GM23338 (cell line): Measurements from ENCODE around the gene ABCG8. TPM values are rescaled to one million over a fixed set of nuclear protein-coding genes. Genes with fewer than 3 reads are reported as not detected.

ENCODE experiments used
- ATAC-seq: fragments of 200-7000 bp; cut with Tn5 transposase; 3 replicates; pipeline ENCODE4 v1.9.1; 2020
- DNase-seq: peaks from one replicate; pipeline ENCODE4 v3.0.0-alpha.2; 2015; ENCODE audit warnings: low spot score
- H2AFZ ChIP-seq: fragments of 200-600 bp; sonication (generic); 2 replicates; pipeline ENCODE4 v1.8.0; 2016; ENCODE audit warnings: antibody characterized with exemption, mild to moderate bottlenecking, moderate library complexity
- H3F3A ChIP-seq: fragments of 200-600 bp; sonication (generic); replicated peaks from 2 replicates; pipeline ENCODE4 v1.8.0; 2017; ENCODE audit warnings: antibody characterized with exemption, mixed run types, low read depth
- H3K27ac ChIP-seq: fragments of 200-600 bp; sonication (generic); 2 replicates; pipeline ENCODE4 v1.6.1; 2016; ENCODE audit warnings: low read depth
- H3K27me3 ChIP-seq: fragments of 200-600 bp; sonication (generic); 2 replicates; pipeline ENCODE4 v1.8.0; 2016; ENCODE audit warnings: mild to moderate bottlenecking, mixed run types, moderate library complexity; ENCODE audit not compliant: insufficient read depth
- H3K36me3 ChIP-seq: fragments of 200-600 bp; sonication (generic); 2 replicates; pipeline ENCODE4 v1.8.0; 2016; ENCODE audit warnings: mild to moderate bottlenecking; ENCODE audit not compliant: insufficient read depth
- H3K4me1 ChIP-seq: fragments of 200-600 bp; sonication (generic); 2 replicates; pipeline ENCODE4 v1.8.0; 2016; ENCODE audit warnings: mild to moderate bottlenecking, moderate library complexity; ENCODE audit not compliant: insufficient read depth
- H3K4me2 ChIP-seq: fragments of 200-600 bp; sonication (generic); 2 replicates; pipeline ENCODE4 v1.7.1; 2017; ENCODE audit warnings: mixed run types
- H3K4me3 ChIP-seq: fragments of 200-600 bp; sonication (generic); 2 replicates; pipeline ENCODE4 v1.6.1; 2016; ENCODE audit warnings: mixed run types
- H3K79me2 ChIP-seq: fragments of 200-600 bp; sonication (generic); replicated peaks from 2 replicates; pipeline ENCODE4 v1.8.0; 2017; ENCODE audit warnings: mild to moderate bottlenecking; ENCODE audit not compliant: insufficient read depth
- H3K9me2 ChIP-seq: fragments of 200-600 bp; sonication (generic); 2 replicates; pipeline ENCODE4 v1.8.0; 2017; ENCODE audit not compliant: insufficient read depth
- H4K20me1 ChIP-seq: fragments of 200-600 bp; sonication (generic); replicated peaks from 2 replicates; pipeline ENCODE4 v1.8.0; 2017; ENCODE audit warnings: mild to moderate bottlenecking; ENCODE audit not compliant: insufficient read depth
- H3K27ac Mint-ChIP-seq: 2 replicates; pipeline ENCODE4 v1.8.0; 2020; ENCODE audit warnings: inconsistent platforms, mild to moderate bottlenecking, moderate library complexity, mixed read lengths
- H3K27me3 Mint-ChIP-seq: 3 replicates; pipeline ENCODE4 v1.8.0; 2022; ENCODE audit warnings: low read depth, mild to moderate bottlenecking, moderate library complexity, mixed read lengths, inconsistent platforms; ENCODE audit not compliant: insufficient read depth, poor library complexity
- H3K36me3 Mint-ChIP-seq: 3 replicates; pipeline ENCODE4 v1.8.0; 2021; ENCODE audit warnings: low read depth, mild to moderate bottlenecking, inconsistent platforms, moderate library complexity, mixed read lengths
- H3K4me1 Mint-ChIP-seq: 3 replicates; pipeline ENCODE4 v1.8.0; 2020; ENCODE audit warnings: mild to moderate bottlenecking, inconsistent platforms, mixed read lengths
- H3K4me3 Mint-ChIP-seq: 3 replicates; pipeline ENCODE4 v1.8.0; 2021; ENCODE audit warnings: moderate library complexity, mild to moderate bottlenecking, inconsistent platforms, mixed read lengths
- H3K9me3 Mint-ChIP-seq: 3 replicates; pipeline ENCODE4 v1.8.0; 2020; ENCODE audit warnings: moderate library complexity, mild to moderate bottlenecking, inconsistent platforms, mixed read lengths
- CREB1 ChIP-seq: fragments of 250-450 bp; sonication (Bioruptor Pico); IDR thresholded peaks from 2 replicates; pipeline ENCODE4 v1.5.0; 2020; ENCODE audit warnings: low read depth, mild to moderate bottlenecking, moderate library complexity
- ETS1 ChIP-seq: IDR thresholded peaks from 2 replicates; pipeline ENCODE4 v1.6.1; 2016; ENCODE audit warnings: antibody characterized with exemption
- EZH2 ChIP-seq: fragments of 200-600 bp; sonication (generic); IDR thresholded peaks from one replicate; pipeline ENCODE4 v1.8.0; 2017; ENCODE audit warnings: antibody characterized with exemption, mild to moderate bottlenecking, low read depth; ENCODE audit not compliant: unreplicated experiment
- EZH2phosphoT487 ChIP-seq: fragments of 200-600 bp; sonication (generic); IDR thresholded peaks from one replicate; pipeline ENCODE4 v1.8.1; 2018; ENCODE audit warnings: antibody characterized with exemption; ENCODE audit not compliant: unreplicated experiment
- JUNB ChIP-seq: IDR thresholded peaks from one replicate; pipeline ENCODE4 v1.6.1; 2016; ENCODE audit warnings: antibody characterized with exemption; ENCODE audit not compliant: unreplicated experiment
- NANOG ChIP-seq: IDR thresholded peaks from 2 replicates; pipeline ENCODE4 v1.6.1; 2016; ENCODE audit warnings: antibody characterized with exemption, borderline replicate concordance
- POLR2AphosphoS5 ChIP-seq: IDR thresholded peaks from 2 replicates; pipeline ENCODE4 v1.6.1; 2016; ENCODE audit warnings: antibody characterized with exemption, low read depth
- REST ChIP-seq: IDR thresholded peaks from one replicate; pipeline ENCODE4 v1.6.1; 2018; ENCODE audit warnings: antibody characterized with exemption; ENCODE audit not compliant: unreplicated experiment
- STAT1 ChIP-seq: IDR thresholded peaks from one replicate; pipeline ENCODE4 v1.6.1; 2016; ENCODE audit warnings: antibody characterized with exemption; ENCODE audit not compliant: unreplicated experiment
- ZNF114 ChIP-seq: fragments of 250-450 bp; sonication (Bioruptor Pico); IDR thresholded peaks from 2 replicates; pipeline ENCODE4 v1.5.0; 2020; ENCODE audit warnings: mild to moderate bottlenecking, moderate library complexity
- ZNF331 ChIP-seq: fragments of 250-450 bp; sonication (Bioruptor Pico); IDR thresholded peaks from 2 replicates; pipeline ENCODE4 v1.5.0; 2020; ENCODE audit warnings: low read depth, mild to moderate bottlenecking, moderate library complexity
- ZNF462 ChIP-seq: fragments of 250-450 bp; sonication (Bioruptor Pico); IDR thresholded peaks from 2 replicates; pipeline ENCODE4 v1.5.0; 2020; ENCODE audit warnings: mild to moderate bottlenecking, moderate library complexity
- polyA plus RNA-seq: library from polyadenylated mRNA; unstranded; fragments of >200 nt; fragmentation: Nextera tagmentation; extraction: Ambion mirVana; gene quantifications from 2 replicates; pipeline ENCODE4 v1.2.1, GENCODE V29; 2016
- total RNA-seq: library from RNA; depleted of rRNA; stranded (reverse); fragments of >200 nt; shearing (Covaris generic); gene quantifications from 2 replicates; pipeline ENCODE4 v1.2.3, GENCODE V29; 2014

The ABCG8 gene
- total and polyA plus RNA-seq, 2 experiments from 2014 or later, result 0.19 to 0.35 TPM

- no peak for TF ChIP-seq ZNF462 (CRISPR knock-in tag)
Measured at GRCh38 chr2:43848214-43848613, 9.4 kb downstream of the ABCG8 start (continued).

GRCh38 chr2:43851011-43851980 is 12.5 kb downstream of the ABCG8 start:
- Mint-ChIP-seq H3K4me3 (no peak overlapping the region), H3K36me3 (no peaks in the 10 kb centered on the region), H3K27ac (no peak overlapping the region; the same call in 1 of the 2 replicates), H3K27me3 (peaks cover 5% of the 10 kb centered on the region), H3K9me3 (no peaks in the 10 kb centered on the region), H3K4me1 (no peaks in the 10 kb centered on the region)
- Histone ChIP-seq H3K36me3 (no peaks in the 10 kb centered on the region), H3K27me3 (0 out of 2 replicates have a peak, but pooled peaks cover 4% of the 10 kb centered on the region), H2AFZ (no peak overlapping the region), H3K79me2 (no peaks in the 10 kb centered on the region), H3K4me2 (no peak overlapping the region), H3K27ac (no peak overlapping the region), H3F3A (no peaks in the 10 kb centered on the region), H3K4me3 (no peak overlapping the region), H3K9me2 (no peaks in the 10 kb centered on the region), H4K20me1 (no peaks in the 10 kb centered on the region), H3K4me1 (no peaks in the 10 kb centered on the region)
- ATAC-seq (no peak), DNase-seq (no peak)
- no peak for TF ChIP-seq STAT1
- no peak for TF ChIP-seq NANOG
- no peak for TF ChIP-seq ZNF114 (CRISPR knock-in tag)
- TF ChIP-seq CREB1, result no peak
- no peak for TF ChIP-seq EZH2
- TF ChIP-seq JUNB, result no peak
- TF ChIP-seq EZH2phosphoT487, result no peak
- no peak for TF ChIP-seq ETS1
- TF ChIP-seq POLR2AphosphoS5, result no peak
- no peak for TF ChIP-seq ZNF331
- TF ChIP-seq REST, result no peak
